D721Med (cell line): ENCODE results near the gene SEMA6C.

ENCODE experiments used
- DNase-seq: peaks from one replicate; pipeline ENCODE4 v3.0.0; 2011; ENCODE audit warnings: low spot score; ENCODE audit not compliant: insufficient read length
- FAIRE-seq: peaks from 2 replicates; lab custom pipeline; 2011; peaks lifted over from hg19 to GRCh38; lab: Jason Lieb, UNC
- CTCF ChIP-seq: IDR thresholded peaks from 2 replicates; pipeline ENCODE4 v1.5.1; 2012; ENCODE audit warnings: mild to moderate bottlenecking, control low read depth; ENCODE audit not compliant: insufficient read depth; ENCODE audit errors: missing control alignments

The SEMA6C gene

DNA sequence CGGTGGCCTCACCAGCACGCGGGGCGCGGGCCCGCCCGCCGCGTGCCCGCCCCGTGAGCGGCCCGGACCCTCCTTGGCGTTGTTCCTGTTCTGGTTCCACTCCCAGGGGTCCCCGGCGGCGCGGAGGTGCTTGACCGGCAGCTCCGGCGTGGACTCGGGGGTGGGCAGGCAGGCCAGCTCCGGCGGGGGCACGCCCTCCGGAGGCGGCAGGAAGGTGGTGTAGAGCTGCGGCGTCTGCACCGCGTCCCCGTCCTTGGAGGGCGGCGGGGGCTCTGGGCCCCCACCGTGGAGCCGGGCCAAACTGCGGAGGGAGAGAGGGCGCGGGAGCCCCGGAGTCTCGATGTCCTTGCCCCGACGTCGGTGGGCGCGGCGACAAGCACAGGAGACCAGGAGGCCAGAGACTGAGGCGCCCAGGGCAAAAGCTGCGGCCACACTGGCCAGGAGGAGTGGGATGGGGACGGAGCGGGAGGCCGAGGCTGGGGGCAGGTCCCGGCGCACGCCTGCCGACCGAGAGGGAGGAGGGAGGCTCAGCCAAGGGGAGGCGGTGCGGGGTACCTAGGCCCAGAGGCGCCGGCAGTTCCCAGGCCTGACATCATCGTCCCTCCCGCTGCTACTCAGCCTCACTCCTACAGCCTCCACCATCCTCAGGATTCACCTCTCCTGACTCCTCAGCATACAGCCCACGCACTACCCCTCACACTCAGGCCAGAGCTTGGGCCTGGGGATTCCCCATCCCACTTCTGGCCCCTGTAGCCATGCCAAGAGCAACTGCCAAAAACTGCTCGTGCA is 13.2 kb downstream of the SEMA6C start:
- FAIRE-seq: no peak

GRCh38 chr1:151132335-151133017 is 14.0 kb downstream of the SEMA6C start:
- FAIRE-seq (no peak), DNase-seq (no peak)
- no peak for TF ChIP-seq CTCF

More for the DNA sequence above, 13.2 kb downstream of the SEMA6C start:
- DNase-seq: no peak
- TF ChIP-seq CTCF: no peak

DNA sequence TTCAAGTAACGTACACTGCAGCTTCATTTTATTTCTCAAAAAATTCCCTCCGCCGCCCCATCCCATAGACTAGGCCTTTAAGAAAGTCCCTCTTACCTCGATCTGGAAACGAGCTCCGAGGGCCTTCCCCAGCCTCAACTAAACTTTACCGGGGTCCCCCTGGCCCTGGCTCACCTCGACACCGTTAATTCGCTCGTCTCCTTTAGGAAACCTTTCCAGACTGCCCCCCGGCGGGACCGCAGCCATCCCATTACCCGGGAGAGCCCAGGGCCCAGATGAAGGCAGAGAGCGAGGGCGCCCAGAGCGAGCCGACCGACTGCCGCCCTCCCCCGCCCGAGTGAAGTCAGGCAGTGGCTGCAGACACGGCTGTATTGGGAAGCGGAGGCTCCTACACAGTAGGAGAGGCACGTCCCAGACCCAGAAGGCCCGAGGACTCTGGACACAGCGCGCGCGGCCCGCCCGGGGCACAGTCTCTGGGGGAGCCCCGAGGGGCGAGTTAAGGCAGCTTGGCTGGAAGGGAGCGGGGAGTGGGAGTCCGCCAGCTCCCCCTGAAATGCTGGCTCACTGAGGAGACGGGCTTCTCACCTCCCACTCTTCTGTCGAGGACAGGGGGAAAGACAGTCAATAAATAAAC is 14.6 kb downstream of the SEMA6C start:
- DNase-seq (no peak), FAIRE-seq (no peak)
- TF ChIP-seq CTCF: no peak

DNA sequence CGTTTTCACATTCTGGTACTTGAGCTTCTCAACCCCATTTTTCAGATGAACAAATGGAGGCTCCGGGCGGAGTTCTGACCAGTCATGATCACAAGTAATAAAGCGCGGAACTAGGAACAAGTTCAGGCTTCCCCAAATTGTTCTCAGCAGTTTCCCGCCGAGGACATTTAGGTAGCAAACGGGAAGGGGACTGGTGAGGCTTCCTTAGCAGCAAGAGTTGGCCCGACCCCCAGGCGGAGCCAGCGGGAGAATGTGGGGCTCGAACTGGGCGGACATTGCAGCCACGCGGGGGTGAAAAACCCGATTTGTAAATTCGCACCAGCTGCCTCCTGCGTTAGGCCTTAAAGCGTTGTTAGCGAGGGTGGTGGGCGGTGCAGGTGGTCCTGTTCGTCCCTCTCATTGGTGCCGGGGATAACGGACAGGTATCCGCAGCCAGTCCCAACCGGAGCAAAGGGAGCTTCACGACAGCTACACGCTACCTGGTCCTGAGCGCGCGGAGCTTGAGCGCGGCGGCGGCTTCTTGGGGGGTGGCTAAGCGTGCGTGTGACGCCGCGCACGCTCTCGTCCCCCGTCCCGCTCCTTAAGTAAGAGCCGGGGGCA is 15.3 kb downstream of the SEMA6C start:
- DNase-seq: no peak
- TF ChIP-seq CTCF: no peak
- no peak for FAIRE-seq

- no peak for TF ChIP-seq CTCF
- DNase-seq (no peak), FAIRE-seq (no peak)
Measured at GRCh38 chr1:151128800-151129199, 17.6 kb downstream of the SEMA6C start.

DNA sequence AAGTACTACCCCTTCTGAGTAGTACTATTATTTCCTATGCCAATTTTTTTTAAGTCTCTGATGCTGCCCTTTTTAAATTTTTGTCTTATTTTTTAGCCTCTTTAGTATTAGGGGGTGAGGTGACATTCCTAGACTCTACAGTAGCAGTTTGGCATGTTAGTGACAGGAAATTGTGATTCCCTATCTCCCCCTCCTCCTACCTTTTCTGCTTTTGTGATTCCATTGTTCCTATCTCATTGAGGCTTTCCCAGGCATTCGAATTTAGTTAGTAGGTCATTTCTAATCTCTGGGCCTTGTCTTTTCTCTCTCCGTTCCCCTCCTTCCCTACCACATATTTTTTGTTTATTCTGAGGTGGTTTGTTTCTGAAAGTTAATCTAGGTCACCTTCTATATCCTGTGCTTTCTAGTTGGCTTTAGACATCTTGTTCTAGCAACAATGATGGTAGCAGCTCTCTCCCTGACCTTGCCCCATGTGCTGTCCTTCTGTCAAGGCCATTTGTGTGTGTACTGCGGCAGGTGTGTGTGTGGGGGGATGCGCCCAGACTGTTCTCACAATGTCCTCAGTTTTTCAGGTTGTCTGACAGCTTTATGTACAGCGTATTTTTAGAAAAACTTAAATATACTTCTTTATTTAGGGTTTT is 21.5 kb downstream of the SEMA6C start:
- no peak for DNase-seq
- FAIRE-seq: no peak

More for the DNA sequence above, 21.5 kb downstream of the SEMA6C start:
- no peak for TF ChIP-seq CTCF
